GM19468 (cell line): ENCODE measurements around the gene LAMB3.

Source experiments
- ATAC-seq: cut with Tn5 transposase; IDR thresholded peaks from one replicate; pipeline ENCODE4 v1.9.1; 2021; ENCODE audit warnings: mild to moderate bottlenecking, moderate library complexity, moderate number of reproducible peaks; ENCODE audit not compliant: unreplicated experiment; ENCODE audit errors: extremely low read depth

Gene LAMB3

DNA sequence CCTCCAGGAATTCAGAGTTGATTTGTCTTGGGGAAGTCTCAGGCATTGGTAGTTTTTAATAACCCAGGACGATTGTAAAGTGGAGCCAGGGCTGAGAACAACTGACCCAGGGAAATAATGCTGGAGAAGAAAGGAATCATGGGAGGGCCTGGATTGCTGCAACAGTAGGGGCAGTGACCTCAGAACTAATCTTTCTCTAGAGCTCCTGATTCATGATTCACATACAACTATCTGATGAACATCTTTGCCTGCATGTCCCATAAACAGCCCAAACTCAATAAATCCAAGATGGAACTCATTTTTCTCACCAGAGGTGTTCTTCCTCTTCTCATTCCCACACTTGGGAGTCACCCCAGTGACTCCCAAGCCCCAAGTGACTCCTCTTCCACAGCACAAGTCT is 14.9 kb upstream of the LAMB3 start:
- ATAC-seq, result no peak

DNA sequence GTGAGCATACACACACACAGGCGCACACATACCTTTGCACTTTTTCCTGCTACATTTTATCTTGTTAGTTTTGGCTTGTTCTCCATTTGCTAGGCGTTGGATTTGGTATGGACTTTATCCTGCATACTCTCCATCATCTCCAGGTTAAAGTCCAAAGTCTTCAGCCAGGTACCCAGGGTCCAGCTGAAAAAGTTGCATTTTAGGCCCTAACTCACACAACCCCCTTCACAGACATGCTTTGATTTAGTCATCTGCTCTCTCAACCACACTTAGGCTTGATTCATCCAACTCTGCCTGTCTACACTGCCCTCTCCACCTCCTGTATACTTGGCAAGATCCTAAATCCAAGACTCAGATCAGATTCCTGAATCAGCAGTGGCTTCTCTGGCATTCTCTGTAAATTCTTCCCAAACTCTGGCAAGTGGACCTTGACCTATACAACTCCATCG is 10.7 kb upstream of the LAMB3 start:
- no peak for ATAC-seq

GRCh38 chr1:209661071-209661470 is 8.8 kb upstream of the LAMB3 start:
- no peak for ATAC-seq

- peak; percentile 61 for ATAC-seq
Observed at GRCh38 chr1:209659909-209660308, 7.7 kb upstream of the LAMB3 start.

- no peak for ATAC-seq
Observed at GRCh38 chr1:209657918-209658317, 5.7 kb upstream of the LAMB3 start.

DNA sequence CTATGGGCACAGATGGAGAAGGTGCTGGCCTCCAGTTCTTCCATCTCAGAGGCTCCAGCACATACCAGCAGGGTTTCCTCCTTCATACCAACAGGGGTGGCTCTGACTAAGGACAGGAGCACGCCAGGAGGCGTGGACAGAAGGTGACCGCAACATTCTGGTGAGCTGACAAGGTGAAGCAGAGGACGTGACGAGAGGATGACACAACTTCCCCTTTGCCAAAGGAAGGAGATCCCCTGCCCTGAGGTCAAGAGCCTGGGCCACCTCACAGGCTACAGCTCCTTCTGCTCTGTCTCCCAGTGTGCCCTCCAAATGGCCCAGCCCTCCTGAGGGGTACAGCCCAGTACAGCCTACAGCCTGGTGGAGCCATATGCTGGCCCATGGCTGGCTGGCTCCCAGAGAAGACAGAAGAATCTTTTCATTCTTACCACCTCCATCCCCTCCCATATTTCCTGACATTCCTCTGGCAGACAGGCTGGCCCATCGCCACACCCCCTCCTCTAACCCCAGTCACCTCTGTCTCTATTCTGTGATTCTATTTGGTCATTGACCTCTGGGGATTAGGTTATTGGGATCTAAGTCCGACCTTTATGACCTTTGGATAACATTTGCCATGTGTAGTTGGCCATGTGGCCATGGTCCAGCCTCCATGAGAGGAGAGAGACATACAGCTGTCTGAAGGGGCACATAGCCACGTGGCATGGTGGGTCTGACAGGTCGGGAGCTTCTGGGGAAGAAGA is 5.1 kb upstream of the LAMB3 start:
- ATAC-seq, result no peak

DNA sequence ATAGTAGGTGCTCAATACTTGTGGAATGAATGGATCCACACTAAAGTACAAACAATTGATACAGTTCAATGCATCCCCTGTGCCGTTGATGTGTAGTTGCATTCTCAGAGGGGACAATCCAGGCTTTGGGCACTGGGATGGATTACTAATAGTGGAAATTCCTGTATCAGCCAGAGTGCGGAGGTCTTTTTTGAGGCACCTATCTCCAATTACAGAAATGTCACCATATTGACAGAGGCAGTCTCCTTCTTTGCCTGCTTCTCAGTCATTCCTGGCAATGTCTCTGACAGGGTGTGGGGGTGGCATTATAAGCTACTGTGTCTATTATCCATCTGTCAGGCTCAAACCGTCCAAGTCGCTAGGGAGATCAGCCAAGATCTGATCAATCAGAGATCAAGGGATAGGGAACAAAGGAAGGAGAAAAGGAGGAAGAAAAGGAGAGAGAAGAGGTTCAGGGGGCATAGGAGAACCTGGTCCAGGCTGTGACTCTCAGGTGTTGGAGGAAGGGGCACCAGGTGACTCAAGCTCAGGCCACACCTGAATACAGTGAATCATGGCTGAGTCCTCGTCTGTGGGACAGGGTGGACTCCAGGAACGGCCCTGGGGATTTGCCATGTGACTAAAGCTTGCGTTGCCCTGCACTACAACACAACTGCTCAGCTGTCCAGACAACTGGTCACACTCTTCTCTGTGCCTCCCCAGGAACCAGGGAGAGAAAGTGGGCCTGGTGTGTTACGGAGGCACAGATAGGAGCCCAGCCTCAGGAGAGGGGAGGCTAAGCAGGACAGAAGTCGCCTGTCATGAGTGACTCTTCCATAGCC is 3.4 kb upstream of the LAMB3 start:
- ATAC-seq, result no peak

- peak; percentile 38 for ATAC-seq
Observed at GRCh38 chr1:209653915-209654351, 1.7 kb upstream of the LAMB3 start.

DNA sequence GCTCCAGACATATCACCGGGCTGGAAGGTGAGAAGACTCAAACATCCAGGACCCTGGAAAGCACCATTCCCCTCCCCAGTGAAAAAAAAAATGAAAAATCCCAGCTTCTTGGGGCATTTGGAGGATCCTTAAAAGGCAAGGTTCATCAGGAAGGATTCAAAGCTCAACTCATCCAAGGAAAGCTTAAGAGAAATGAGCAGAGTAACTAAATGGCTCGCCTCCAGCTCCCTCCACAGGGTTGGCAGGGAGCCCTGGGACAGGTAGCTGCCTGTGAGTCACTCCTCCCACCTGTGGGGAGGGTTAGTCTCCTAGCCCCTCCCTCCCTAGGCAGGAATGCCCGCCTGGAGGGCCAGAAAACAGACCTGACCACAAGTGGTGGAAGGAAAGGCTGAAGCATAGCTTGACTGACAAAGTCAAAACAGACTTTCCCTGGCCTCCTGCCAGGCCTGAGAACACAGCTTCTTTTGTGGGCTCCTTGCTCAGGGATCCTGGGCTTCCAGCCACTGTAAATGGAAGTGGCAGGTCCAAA is 712 bp upstream of the LAMB3 start:
- no peak for ATAC-seq

DNA sequence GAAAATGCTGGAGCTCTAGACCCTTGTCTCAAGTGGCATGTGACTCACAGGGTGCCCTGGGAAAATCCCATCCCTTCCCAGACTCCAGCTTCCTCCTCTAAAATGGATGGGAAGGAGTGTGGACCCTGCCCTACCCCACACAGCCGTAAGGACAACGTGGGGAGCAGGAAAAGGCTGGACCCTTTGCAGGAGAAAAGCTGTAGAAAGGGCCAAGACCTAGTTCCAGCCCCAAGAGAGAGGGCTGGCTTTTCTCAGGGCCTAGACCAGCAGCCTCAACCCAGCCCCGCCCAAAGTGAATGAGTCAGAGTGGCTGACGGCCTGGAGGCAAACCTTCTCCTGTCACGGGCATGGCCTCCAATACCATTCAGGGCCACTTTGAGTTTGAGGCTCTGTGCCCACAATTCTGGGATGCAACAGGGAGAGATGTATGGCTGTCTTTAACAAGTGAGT is 1.1 kb downstream of the LAMB3 start:
- peak; percentile 34 for ATAC-seq

DNA sequence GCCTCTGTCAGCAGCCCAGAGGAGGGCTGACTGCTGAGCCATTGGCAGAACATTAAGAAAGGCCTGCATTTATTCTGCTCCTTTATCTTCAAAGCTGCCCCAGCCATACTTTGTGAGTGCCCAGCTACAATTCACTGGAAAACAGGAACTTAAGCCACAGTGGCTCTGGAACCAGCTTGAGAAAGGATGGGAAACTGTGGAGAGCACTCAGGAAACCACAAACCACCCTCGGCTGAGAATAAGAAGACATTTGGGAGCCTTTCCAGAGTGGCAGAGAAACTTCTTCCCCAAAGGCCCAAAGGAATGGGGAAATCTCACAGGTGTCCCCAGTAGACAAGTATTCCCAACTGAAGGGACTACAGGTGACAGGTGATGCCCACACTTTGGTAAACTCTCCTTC is 1.8 kb downstream of the LAMB3 start:
- no peak for ATAC-seq

GRCh38 chr1:209648931-209649776 is 3.1 kb downstream of the LAMB3 start:
- ATAC-seq, result no peak

- no peak for ATAC-seq
Observed at GRCh38 chr1:209648346-209648745, 3.9 kb downstream of the LAMB3 start.

- ATAC-seq, result no peak
Observed at GRCh38 chr1:209647156-209647555, 5.1 kb downstream of the LAMB3 start.

DNA sequence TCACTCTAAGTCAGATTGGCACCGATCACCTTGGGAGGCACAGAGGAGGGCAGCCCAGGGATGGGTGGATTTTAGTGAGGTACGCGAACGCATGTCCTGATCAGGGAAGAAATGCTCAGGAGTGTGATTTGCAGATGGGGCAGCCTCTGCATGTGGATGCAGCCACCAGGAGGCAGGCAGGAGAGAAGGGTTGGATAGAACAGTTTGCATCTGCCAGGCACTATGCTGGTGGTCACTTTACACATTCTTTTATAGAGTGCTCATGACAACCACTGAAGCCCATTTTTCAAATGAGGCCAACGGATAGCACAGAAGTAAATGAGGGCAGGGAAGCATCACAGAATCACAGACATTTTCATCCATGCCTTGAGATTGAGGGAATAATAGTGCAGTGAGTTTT is 5.7 kb downstream of the LAMB3 start:
- ATAC-seq, result no peak

GRCh38 chr1:209645574-209646452 is 6.4 kb downstream of the LAMB3 start:
- ATAC-seq, result no peak

DNA sequence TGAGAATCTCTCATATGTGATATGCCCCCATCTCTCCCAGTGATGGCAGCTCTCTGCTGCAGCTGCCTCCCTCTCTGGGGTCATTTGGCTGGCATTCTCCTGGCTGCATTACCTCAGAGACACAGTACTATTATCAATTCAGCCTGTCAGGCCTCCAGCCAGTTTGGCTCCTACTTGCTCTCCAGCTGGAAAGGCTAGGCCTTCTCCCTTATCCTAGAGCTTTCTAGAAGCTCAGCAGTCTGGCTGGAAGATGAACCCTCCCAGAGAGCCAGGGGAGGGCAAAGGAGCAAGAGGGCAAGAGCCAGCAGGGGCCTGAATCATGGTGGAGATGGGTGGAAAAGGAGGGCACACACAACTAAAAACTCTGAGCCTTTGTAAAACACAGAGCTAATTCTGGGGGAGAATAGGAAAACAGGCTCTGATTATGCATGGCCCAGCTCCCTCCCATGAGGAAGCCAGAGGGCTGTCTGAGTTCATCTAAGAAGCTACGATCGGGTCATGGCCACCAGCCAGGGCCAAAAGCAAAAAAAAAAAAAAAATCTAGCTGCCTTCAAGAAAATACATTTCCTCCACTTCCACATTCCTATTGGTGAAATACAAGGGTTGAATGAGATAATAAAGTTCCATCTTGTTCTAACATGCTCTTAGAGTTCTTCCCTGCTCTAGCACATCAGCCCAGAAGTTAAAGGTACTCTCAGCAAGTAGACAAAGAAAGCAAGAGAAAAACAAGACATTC is 8.8 kb downstream of the LAMB3 start:
- ATAC-seq, result no peak

DNA sequence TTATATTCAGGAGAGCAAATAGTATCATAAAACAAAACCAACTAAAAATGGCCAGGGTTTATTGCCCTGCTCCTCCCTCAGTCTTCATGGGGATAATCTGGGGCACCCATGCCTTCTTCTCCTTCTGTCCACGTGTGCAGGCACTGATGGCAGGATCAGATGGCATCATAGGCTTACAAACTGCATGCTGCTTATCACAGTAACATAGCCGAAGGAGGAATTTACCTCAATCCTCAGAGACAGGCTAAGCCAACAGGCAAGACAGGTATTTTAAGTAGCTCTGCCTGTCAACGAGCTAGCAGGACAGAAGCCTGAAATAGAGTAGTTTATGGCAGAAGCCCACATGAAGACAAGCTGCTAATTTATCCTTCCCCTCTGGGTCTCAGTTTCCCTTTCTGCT is 9.4 kb downstream of the LAMB3 start:
- no peak for ATAC-seq

- ATAC-seq, result no peak
Observed at GRCh38 chr1:209641832-209642172, 10.4 kb downstream of the LAMB3 start.
